Suprapubic skin (tissue), 4 donors: ENCODE results near the gene CRYGS. TPM values are rescaled to one million over a fixed set of nuclear protein-coding genes. Genes with fewer than 3 reads are reported as not detected.

Experiments
- DNase-seq, 2 donors: peaks; one replicate each; pipeline ENCODE4 v3.0.0-alpha.2; 2019; ENCODE audit warnings: low spot score in 2 of 2
- H3K27ac ChIP-seq: fragments of 200-600 bp; sonication (generic); one replicate; pipeline ENCODE4 v1.5.1; 2019
- H3K27me3 ChIP-seq: fragments of 200-600 bp; sonication (generic); one replicate; pipeline ENCODE4 v1.5.1; 2019
- H3K36me3 ChIP-seq: fragments of 200-600 bp; sonication (generic); one replicate; pipeline ENCODE4 v1.5.1; 2019
- H3K4me1 ChIP-seq: fragments of 200-600 bp; sonication (generic); one replicate; pipeline ENCODE4 v1.5.1; 2019
- H3K4me3 ChIP-seq: fragments of 200-600 bp; sonication (generic); one replicate; pipeline ENCODE4 v1.5.1; 2019; ENCODE audit warnings: mild to moderate bottlenecking
- H3K9me3 ChIP-seq: fragments of 200-600 bp; sonication (generic); one replicate; pipeline ENCODE4 v1.5.1; 2019
- EP300 ChIP-seq: sonication (generic); formaldehyde crosslinking; IDR thresholded peaks from one replicate; pipeline ENCODE4 v1.6.1; 2017; ENCODE audit warnings: antibody characterized with exemption
- POLR2A ChIP-seq, 2 donors: fragments of 450-650 bp; IDR thresholded peaks; one replicate each; pipeline ENCODE4 v1.6.1; 2017; ENCODE audit warnings: antibody characterized with exemption in 2 of 2, mild to moderate bottlenecking in 2 of 2, moderate library complexity in 2 of 2
- POLR2AphosphoS5 ChIP-seq, 3 donors: sonication (generic); formaldehyde crosslinking; IDR thresholded peaks; one replicate each; pipeline ENCODE4 v1.6.1; 2017; ENCODE audit warnings: antibody characterized with exemption in 3 of 3
- WGBS: methylation state at CpG from one replicate; pipeline ENCODE4 v1.1.5; 2018; 5-methylcytosine and 5-hydroxymethylcytosine counted together
- total RNA-seq, 4 donors: library from RNA; depleted of rRNA; stranded (reverse); fragments of >200 nt; gene quantifications; one replicate each; pipeline ENCODE4 v1.1.0, GENCODE V29; 2016
- TF ChIP-seq, protein P1 (sequence below), 2 donors: fragments of 200-600 bp in 1 of 2; fragments of 450-650 bp in 1 of 2; sonication (generic) in 1 of 2; IDR thresholded peaks; one replicate each; pipeline ENCODE4 v1.5.1; 2016 to 2019; ENCODE audit warnings: antibody characterized with exemption in 2 of 2, mild to moderate bottlenecking in 1 of 2, moderate library complexity in 1 of 2

The CRYGS gene
- total RNA-seq, 4 donors from 2014 or later, result 2.2 to 6.7 (median 3.6) TPM

DNA sequence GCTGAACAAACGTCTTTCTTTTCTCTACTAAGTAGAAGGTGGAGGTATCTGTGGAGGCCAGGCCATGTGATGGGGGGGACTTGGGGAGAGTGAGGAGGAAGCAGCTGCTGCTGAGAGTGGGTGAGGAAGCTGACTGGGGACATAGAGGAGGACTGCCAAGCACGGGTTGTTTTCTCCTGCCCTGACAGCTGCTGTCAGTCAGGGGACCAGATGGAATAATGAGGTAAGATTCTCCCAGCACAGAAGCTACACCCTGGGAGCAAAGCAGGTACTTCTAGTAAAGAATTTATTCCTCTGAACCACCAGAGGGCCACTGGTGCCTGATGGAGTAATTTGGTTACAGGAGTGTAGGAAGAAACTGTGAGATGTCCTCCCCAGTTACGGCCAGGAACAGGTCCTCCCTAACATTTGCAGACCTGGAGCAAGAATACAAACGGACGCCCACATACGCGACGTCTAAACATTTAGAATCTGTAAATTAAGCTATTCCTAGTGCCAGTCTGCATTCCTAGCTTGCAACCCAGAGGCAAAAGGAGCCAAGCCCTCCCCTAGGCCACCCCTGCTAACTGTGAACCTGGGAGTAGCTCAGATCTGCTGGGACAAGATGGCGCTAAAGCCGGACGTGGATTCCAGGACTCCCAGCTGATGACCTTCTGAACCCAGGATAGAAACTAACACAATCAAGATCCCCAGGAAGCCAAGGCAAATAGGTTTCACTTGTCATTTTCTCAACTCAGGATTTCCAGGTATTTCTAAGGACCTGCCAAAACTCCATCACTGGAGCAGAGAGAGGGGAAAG, 14.8 kb downstream of the CRYGS start:
- Histone ChIP-seq H3K4me1 (no peaks in the 10 kb centered on the region), H3K27ac (no peak overlapping the region), H3K9me3 (no peaks in the 10 kb centered on the region), H3K36me3 (no peaks in the 10 kb centered on the region), H3K27me3 (no peaks in the 10 kb centered on the region), H3K4me3 (no peak overlapping the region)
- 82% methylated on average over 11 of the region's 11 CpGs for WGBS
- no peak for TF ChIP-seq POLR2AphosphoS5 (IDR thresholded peaks at IDR 0.05)
- TF ChIP-seq, protein P1, sequence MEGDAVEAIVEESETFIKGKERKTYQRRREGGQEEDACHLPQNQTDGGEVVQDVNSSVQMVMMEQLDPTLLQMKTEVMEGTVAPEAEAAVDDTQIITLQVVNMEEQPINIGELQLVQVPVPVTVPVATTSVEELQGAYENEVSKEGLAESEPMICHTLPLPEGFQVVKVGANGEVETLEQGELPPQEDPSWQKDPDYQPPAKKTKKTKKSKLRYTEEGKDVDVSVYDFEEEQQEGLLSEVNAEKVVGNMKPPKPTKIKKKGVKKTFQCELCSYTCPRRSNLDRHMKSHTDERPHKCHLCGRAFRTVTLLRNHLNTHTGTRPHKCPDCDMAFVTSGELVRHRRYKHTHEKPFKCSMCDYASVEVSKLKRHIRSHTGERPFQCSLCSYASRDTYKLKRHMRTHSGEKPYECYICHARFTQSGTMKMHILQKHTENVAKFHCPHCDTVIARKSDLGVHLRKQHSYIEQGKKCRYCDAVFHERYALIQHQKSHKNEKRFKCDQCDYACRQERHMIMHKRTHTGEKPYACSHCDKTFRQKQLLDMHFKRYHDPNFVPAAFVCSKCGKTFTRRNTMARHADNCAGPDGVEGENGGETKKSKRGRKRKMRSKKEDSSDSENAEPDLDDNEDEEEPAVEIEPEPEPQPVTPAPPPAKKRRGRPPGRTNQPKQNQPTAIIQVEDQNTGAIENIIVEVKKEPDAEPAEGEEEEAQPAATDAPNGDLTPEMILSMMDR (IDR thresholded peaks at IDR 0.05), result no peak
- no peak for TF ChIP-seq EP300
- no peak for TF ChIP-seq POLR2A (IDR thresholded peaks at IDR 0.05)
- no peak for DNase-seq

DNA sequence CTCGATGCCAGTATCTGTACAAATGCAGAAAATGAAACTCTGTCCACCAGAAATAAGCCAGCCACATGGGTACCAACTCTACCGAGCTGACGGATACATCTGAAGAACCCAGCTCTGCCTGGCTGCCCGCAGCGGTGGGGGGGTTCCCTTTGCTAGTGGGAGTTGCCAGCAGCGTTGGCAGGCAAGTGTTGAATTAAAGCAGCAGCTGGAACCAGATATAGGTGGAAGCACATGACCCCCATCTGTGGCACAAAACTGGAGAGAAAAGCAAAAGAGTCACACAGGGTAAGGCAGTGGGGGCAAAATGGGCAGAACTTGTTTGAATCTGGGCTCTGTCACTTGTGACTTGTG, 17.9 kb downstream of the CRYGS start:
- Histone ChIP-seq H3K4me3 (no peak overlapping the region), H3K4me1 (no peaks in the 10 kb centered on the region), H3K36me3 (no peaks in the 10 kb centered on the region), H3K9me3 (no peaks in the 10 kb centered on the region), H3K27ac (no peak overlapping the region), H3K27me3 (peaks cover 3% of the 10 kb centered on the region)
- TF ChIP-seq POLR2A (IDR thresholded peaks at IDR 0.05) (no peak), EP300 (no peak), POLR2AphosphoS5 (IDR thresholded peaks at IDR 0.05) (no peak)
- TF ChIP-seq, protein P1 (IDR thresholded peaks at IDR 0.05), result no peak
- DNase-seq, result no peak
- 83% methylated on average over 6 of the region's 6 CpGs for WGBS

DNA sequence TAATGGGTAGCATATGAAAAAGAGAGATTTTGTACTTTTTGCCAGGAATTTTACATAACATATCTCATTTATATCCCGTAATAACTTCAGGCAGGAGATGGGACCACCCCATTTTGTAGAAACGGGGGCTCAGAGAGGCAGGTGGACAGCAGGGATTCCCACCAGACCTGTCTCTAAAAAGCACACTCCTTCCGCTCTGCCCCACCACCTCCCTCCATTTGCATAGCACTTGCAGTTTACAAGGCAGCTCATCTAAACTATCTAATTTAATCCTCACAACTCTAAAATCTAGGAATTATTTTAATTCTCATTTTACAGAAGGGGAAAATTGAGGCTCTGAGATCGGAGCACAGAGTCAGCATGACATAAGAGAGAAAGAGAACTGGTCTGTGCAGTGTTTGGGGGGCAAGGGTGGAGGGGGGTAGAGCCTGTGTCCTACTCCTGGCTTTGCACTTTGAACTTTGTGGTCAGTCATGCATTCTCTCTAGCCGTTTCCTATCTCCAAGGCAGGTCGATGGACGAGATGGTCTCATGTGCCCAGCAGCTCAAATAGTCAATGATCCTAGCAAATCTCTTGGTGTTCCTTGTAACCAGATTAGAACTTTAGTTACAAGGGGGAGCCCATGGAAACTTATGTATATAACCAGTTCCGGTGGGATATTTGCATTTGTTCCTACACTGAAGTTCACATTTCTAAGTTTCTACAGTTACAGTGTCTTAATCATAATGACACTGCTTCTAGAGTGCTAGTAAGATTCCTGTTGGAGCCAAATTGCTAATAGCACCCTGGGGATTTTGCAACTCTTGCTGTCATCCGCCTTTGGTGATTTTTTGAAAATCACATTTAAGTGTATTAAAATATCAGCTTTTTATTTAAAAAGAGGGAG, 18.6 kb downstream of the CRYGS start:
- peaks cover 3% of the 10 kb centered on the region for H3K27me3 ChIP-seq
- H3K27ac ChIP-seq, result no peak overlapping the region
- 71% methylated on average over 9 of the region's 9 CpGs for WGBS
- no peaks in the 10 kb centered on the region for H3K4me1 ChIP-seq
- no peak for TF ChIP-seq EP300
- TF ChIP-seq, protein P1 (IDR thresholded peaks at IDR 0.05), result no peak
- no peak for TF ChIP-seq POLR2A (IDR thresholded peaks at IDR 0.05)
- TF ChIP-seq POLR2AphosphoS5 (IDR thresholded peaks at IDR 0.05), result no peak
- no peak for DNase-seq
- H3K9me3 ChIP-seq, result no peaks in the 10 kb centered on the region
- H3K4me3 ChIP-seq, result no peak overlapping the region
- H3K36me3 ChIP-seq, result no peaks in the 10 kb centered on the region

DNA sequence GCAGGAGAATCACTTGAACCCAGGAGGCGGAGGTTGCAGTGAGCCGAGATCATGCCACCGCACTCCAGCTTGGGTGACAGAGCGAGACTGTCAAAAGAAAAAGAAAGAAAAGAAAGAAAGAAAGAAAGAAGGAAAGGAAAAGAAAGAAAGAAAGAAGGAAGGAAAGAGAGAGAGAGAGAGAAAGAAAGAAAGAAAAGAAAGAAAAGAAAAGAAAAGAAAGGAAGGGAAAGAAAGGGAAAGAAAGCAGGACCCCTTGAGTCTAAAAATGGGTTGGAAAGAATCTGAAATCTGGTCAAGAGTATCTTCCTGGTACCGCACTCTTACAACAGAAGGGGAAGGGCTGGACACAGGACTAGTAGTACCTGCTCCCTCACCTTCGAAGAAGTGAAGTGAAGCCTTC, 19.6 kb downstream of the CRYGS start:
- Histone ChIP-seq H3K4me3 (no peak overlapping the region), H3K4me1 (no peaks in the 10 kb centered on the region), H3K9me3 (no peaks in the 10 kb centered on the region), H3K27me3 (peaks cover 5% of the 10 kb centered on the region), H3K27ac (no peak overlapping the region), H3K36me3 (no peaks in the 10 kb centered on the region)
- DNase-seq, result no peak
- 93% methylated on average over 6 of the region's 6 CpGs for WGBS
- no peak for TF ChIP-seq EP300
- no peak for TF ChIP-seq POLR2AphosphoS5 (IDR thresholded peaks at IDR 0.05)
- TF ChIP-seq, protein P1 (IDR thresholded peaks at IDR 0.05), result no peak
- no peak for TF ChIP-seq POLR2A (IDR thresholded peaks at IDR 0.05)

DNA sequence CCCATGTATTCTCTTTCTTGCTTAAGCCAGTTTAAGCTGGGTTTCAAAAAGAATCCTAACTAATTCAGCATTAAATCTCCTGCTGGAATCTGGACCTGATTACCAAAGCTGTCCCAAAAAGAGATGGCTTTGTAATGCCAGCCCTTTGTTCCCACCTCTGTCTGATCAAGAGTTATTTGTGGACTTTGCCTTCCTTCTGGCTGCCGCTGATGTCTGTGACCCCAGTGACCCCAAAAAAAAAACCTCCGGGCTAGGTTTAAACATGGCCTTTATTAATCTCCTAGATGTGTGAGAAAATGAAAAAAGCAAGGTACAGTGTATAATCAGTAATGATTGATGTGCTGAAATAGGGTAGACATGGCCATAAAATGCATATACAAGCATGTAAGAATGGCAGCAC, 20.7 kb downstream of the CRYGS start:
- no peak overlapping the region for H3K4me3 ChIP-seq
- H3K4me1 ChIP-seq, result no peaks in the 10 kb centered on the region
- WGBS, result 25% methylated on average over 2 of the region's 2 CpGs
- TF ChIP-seq POLR2AphosphoS5 (IDR thresholded peaks at IDR 0.05) (no peak), EP300 (no peak)
- H3K36me3 ChIP-seq, result no peaks in the 10 kb centered on the region
- no peak for DNase-seq
- H3K9me3 ChIP-seq, result no peaks in the 10 kb centered on the region
- no peak overlapping the region for H3K27ac ChIP-seq
- H3K27me3 ChIP-seq, result peaks cover 14% of the 10 kb centered on the region
